H1 (cell line): ENCODE measurements around the gene STAP2. TPM values are rescaled to one million over a fixed set of nuclear protein-coding genes. Genes with fewer than 3 reads are reported as not detected.

ENCODE experiments used
- CTCF ChIA-PET: fragments of 300-600 bp; sonication (Branson Sonifier 250); formaldehyde crosslinking; loops from one replicate; lab custom pipeline; 2021; ENCODE audit not compliant: partially characterized antibody; lab: Charles Lee
- POLR2A ChIA-PET: fragments of 300-600 bp; sonication (Branson Sonifier 250); formaldehyde crosslinking; loops from one replicate; lab custom pipeline; 2021; ENCODE audit warnings: inconsistent platforms; ENCODE audit not compliant: partially characterized antibody; lab: Charles Lee
- DNase-seq, 2 experiments: peaks; one replicate each; pipeline versions ENCODE4 v3.0.0 to v3.0.0-alpha.2; 2010 to 2022; ENCODE audit warnings: low spot score in 2 of 2, low read depth in 1 of 2, mixed read lengths in 1 of 2
- FAIRE-seq: peaks from 2 replicates; lab custom pipeline; 2011; peaks lifted over from hg19 to GRCh38; lab: Jason Lieb, UNC
- H2AFZ ChIP-seq: 2 replicates; pipeline ENCODE4 v1.8.1; 2012; ENCODE audit warnings: low read length, inconsistent platforms
- H2AK5ac ChIP-seq: 2 replicates; pipeline ENCODE4 v1.6.1; 2013; ENCODE audit warnings: low read depth, low read length
- H2BK120ac ChIP-seq: replicated peaks from 2 replicates; pipeline ENCODE3; 2013; ENCODE audit warnings: low read depth, low read length, inconsistent platforms
- H2BK12ac ChIP-seq: 2 replicates; pipeline ENCODE4 v1.6.1; 2013; ENCODE audit warnings: low read depth, low read length
- H2BK15ac ChIP-seq: 2 replicates; pipeline ENCODE4 v1.6.1; 2013; ENCODE audit warnings: low read length
- H2BK20ac ChIP-seq: 2 replicates; pipeline ENCODE4 v1.6.1; 2013; ENCODE audit warnings: low read length
- H2BK5ac ChIP-seq: 2 replicates; pipeline ENCODE4 v1.6.1; 2013; ENCODE audit warnings: low read depth, low read length
- H3K14ac ChIP-seq: 2 replicates; pipeline ENCODE4 v1.6.1; 2013; ENCODE audit warnings: inconsistent platforms; ENCODE audit not compliant: insufficient read length
- H3K18ac ChIP-seq: 2 replicates; pipeline ENCODE4 v1.6.1; 2013; ENCODE audit warnings: low read length; ENCODE audit errors: extremely low read depth
- H3K23ac ChIP-seq: 2 replicates; pipeline ENCODE4 v1.6.1; 2013; ENCODE audit warnings: inconsistent platforms; ENCODE audit not compliant: insufficient read length
- H3K23me2 ChIP-seq: 2 replicates; pipeline ENCODE4 v1.6.1; 2013; ENCODE audit warnings: low read depth, low read length
- H3K27ac ChIP-seq: 2 replicates; pipeline ENCODE4 v1.6.1; 2011; ENCODE audit warnings: low read depth, low read length, inconsistent platforms
- H3K27me3 ChIP-seq, 4 experiments: replicated peaks in 1 of 4; 1 replicate in 1 of 4; 2 replicates in 3 of 4; pipeline versions ENCODE4 v1.6.1 to v1.8.1; 2011 to 2013; ENCODE audit warnings: low read length in 3 of 4, mild to moderate bottlenecking in 3 of 4, inconsistent platforms in 2 of 4, mixed read lengths in 2 of 4, moderate library complexity in 1 of 4; ENCODE audit not compliant: control insufficient read depth in 3 of 4, insufficient read depth in 3 of 4; ENCODE audit errors: extremely low read depth in 1 of 4
- H3K36me3 ChIP-seq, 4 experiments: 2 replicates each; pipeline versions ENCODE4 v1.6.1 to v1.8.1; 2011 to 2013; ENCODE audit warnings: mild to moderate bottlenecking in 4 of 4, low read length in 3 of 4, moderate library complexity in 2 of 4, control low read depth in 1 of 4, inconsistent platforms in 1 of 4; ENCODE audit not compliant: insufficient read depth in 4 of 4, control insufficient read depth in 2 of 4
- H3K4ac ChIP-seq: replicated peaks from 2 replicates; pipeline ENCODE3; 2013; ENCODE audit warnings: low read length, low read depth, mixed read lengths, inconsistent platforms; ENCODE audit not compliant: insufficient read length
- H3K4me1 ChIP-seq, 4 experiments: replicated peaks in 1 of 4; 1 replicate in 1 of 4; 2 replicates in 3 of 4; pipeline versions ENCODE4 v1.6.1 to v1.8.1; 2011 to 2013; ENCODE audit warnings: low read length in 3 of 4, inconsistent platforms in 2 of 4, mixed read lengths in 1 of 4; ENCODE audit not compliant: insufficient read depth in 4 of 4, control insufficient read depth in 3 of 4
- H3K4me2 ChIP-seq, 2 experiments: 2 replicates each; pipeline versions ENCODE4 v1.6.1 to v1.8.1; 2011 to 2013; ENCODE audit warnings: low read depth in 2 of 2, low read length in 2 of 2, control low read depth in 1 of 2, inconsistent platforms in 1 of 2, mild to moderate bottlenecking in 1 of 2; ENCODE audit not compliant: insufficient read depth in 1 of 2
- H3K4me3 ChIP-seq, 4 experiments: fragments of 200-600, 300-600 bp in 1 of 4; sonication (generic), shearing (Covaris generic), sonication (Bioruptor Twin) in 1 of 4; 2 replicates each; pipeline versions ENCODE4 v1.5.1 to v1.8.1; 2011 to 2016; ENCODE audit warnings: low read length in 4 of 4, low read depth in 3 of 4, control low read depth in 2 of 4, inconsistent platforms in 2 of 4, mild to moderate bottlenecking in 2 of 4, mixed read lengths in 1 of 4, moderate library complexity in 1 of 4; ENCODE audit not compliant: insufficient read depth in 2 of 4; ENCODE audit errors: extremely low read depth in 1 of 4
- H3K56ac ChIP-seq: replicated peaks from 2 replicates; pipeline ENCODE3; 2013; ENCODE audit warnings: low read depth, mild to moderate bottlenecking, mixed read lengths, low read length, inconsistent platforms; ENCODE audit not compliant: insufficient read length
- H3K79me1 ChIP-seq: 2 replicates; pipeline ENCODE4 v1.6.1; 2013; ENCODE audit warnings: low read depth, low read length, control low read depth
- H3K79me2 ChIP-seq, 2 experiments: 2 replicates each; pipeline versions ENCODE4 v1.6.1 to v1.8.1; 2012 to 2013; ENCODE audit warnings: low read length in 2 of 2, mild to moderate bottlenecking in 2 of 2, inconsistent platforms in 1 of 2; ENCODE audit not compliant: insufficient read depth in 2 of 2, control insufficient read depth in 1 of 2
- H3K9ac ChIP-seq, 4 experiments: replicated peaks in 1 of 4; 1 replicate in 1 of 4; 2 replicates in 3 of 4; pipeline versions ENCODE4 v1.6.1 to v1.8.1; 2011 to 2013; ENCODE audit warnings: low read depth in 3 of 4, low read length in 3 of 4, control low read depth in 2 of 4, mild to moderate bottlenecking in 2 of 4, moderate library complexity in 2 of 4, inconsistent platforms in 1 of 4; ENCODE audit errors: extremely low read depth in 1 of 4
- H3K9me3 ChIP-seq, 2 experiments: 2 replicates each; pipeline versions ENCODE4 v1.6.1 to v1.8.1; 2012 to 2013; ENCODE audit warnings: mild to moderate bottlenecking in 2 of 2, moderate library complexity in 2 of 2, control low read depth in 1 of 2, inconsistent platforms in 1 of 2, low read depth in 1 of 2, low read length in 1 of 2, mixed read lengths in 1 of 2; ENCODE audit not compliant: insufficient read depth in 2 of 2
- H4K20me1 ChIP-seq, 2 experiments: replicated peaks in 1 of 2; 2 replicates each; pipeline versions ENCODE3 to v1.8.1; 2011 to 2013; ENCODE audit warnings: inconsistent platforms in 2 of 2, low read length in 2 of 2, mild to moderate bottlenecking in 1 of 2; ENCODE audit not compliant: insufficient read depth in 2 of 2, control insufficient read depth in 1 of 2
- H4K5ac ChIP-seq: 2 replicates; pipeline ENCODE4 v1.6.1; 2013; ENCODE audit warnings: low read length, low read depth, mixed read lengths, inconsistent platforms; ENCODE audit not compliant: insufficient read length
- H4K8ac ChIP-seq: 2 replicates; pipeline ENCODE4 v1.8.0; 2013; ENCODE audit warnings: mild to moderate bottlenecking, moderate library complexity, low read length, inconsistent platforms; ENCODE audit not compliant: insufficient read depth; ENCODE audit errors: extremely low read depth
- H4K91ac ChIP-seq: replicated peaks from 2 replicates; pipeline ENCODE3; 2013; ENCODE audit warnings: low read length, mixed read lengths, inconsistent platforms; ENCODE audit not compliant: insufficient read length
- BACH1 ChIP-seq: IDR thresholded peaks from 2 replicates; pipeline ENCODE4 v1.6.1; 2012; ENCODE audit warnings: low read length, improper control_type of control experiment
- BCL11A ChIP-seq, 2 experiments: IDR thresholded peaks; one replicate each; pipeline ENCODE4 v1.6.1; 2011; ENCODE audit warnings: low read depth in 2 of 2, low read length in 2 of 2, mild to moderate bottlenecking in 2 of 2
- CHD2 ChIP-seq: IDR thresholded peaks from 2 replicates; pipeline ENCODE4 v1.6.1; 2012; ENCODE audit warnings: low read length, improper control_type of control experiment
- HDAC6 ChIP-seq: IDR thresholded peaks from one replicate; pipeline ENCODE4 v1.7.1; 2012; ENCODE audit warnings: low read depth, mild to moderate bottlenecking, inconsistent platforms, low read length, moderate library complexity
- POLR2A ChIP-seq, 2 experiments: IDR thresholded peaks; 1 replicate in 1 of 2; 2 replicates in 1 of 2; pipeline ENCODE4 v1.6.1; 2011; ENCODE audit warnings: low read depth in 2 of 2, low read length in 2 of 2, mild to moderate bottlenecking in 2 of 2; ENCODE audit errors: control extremely low read depth in 1 of 2
- POLR2AphosphoS5 ChIP-seq: IDR thresholded peaks from 2 replicates; pipeline ENCODE4 v1.6.1; 2011; ENCODE audit warnings: low read depth, low read length
- RXRA ChIP-seq: IDR thresholded peaks from 2 replicates; pipeline ENCODE4 v1.6.1; 2011; ENCODE audit warnings: low read depth, mild to moderate bottlenecking, low read length, moderate library complexity; ENCODE audit not compliant: insufficient read depth
- SIX5 ChIP-seq: IDR thresholded peaks from 2 replicates; pipeline ENCODE4 v1.6.1; 2011; ENCODE audit warnings: mild to moderate bottlenecking, low read depth, low read length
- SP2 ChIP-seq: IDR thresholded peaks from 2 replicates; pipeline ENCODE4 v1.6.1; 2012; ENCODE audit warnings: mild to moderate bottlenecking, low read length, inconsistent platforms
- YY1 ChIP-seq: IDR thresholded peaks from 2 replicates; pipeline ENCODE4 v1.6.1; 2011; ENCODE audit warnings: low read depth, mild to moderate bottlenecking, low read length
- WGBS, 2 experiments: shearing (Covaris generic) in 1 of 2; methylation state at CpG; one replicate each; pipeline versions ENCODE4 v1.1.6 to v1.1.7; 2013 to 2015; ENCODE audit warnings: low lambda C conversion rate in 2 of 2, mixed read lengths in 2 of 2, inconsistent platforms in 1 of 2, low coverage in 1 of 2, missing lambda C conversion rate in 1 of 2; ENCODE audit not compliant: insufficient replicate concordance in 2 of 2, insufficient coverage in 1 of 2, insufficient read length in 1 of 2; ENCODE audit errors: extremely low coverage in 1 of 2, missing lambda C conversion rate in 1 of 2; 5-methylcytosine and 5-hydroxymethylcytosine counted together
- polyA plus RNA-seq, 7 experiments: library from polyadenylated mRNA; depleted of rRNA in 3 of 7; stranded (reverse) in 5 of 7; unstranded in 2 of 7; fragments of >200 nt in 5 of 7; fragments of 200-250 nt in 2 of 7; gene quantifications; 1 replicate in 5 of 7; 2 replicates in 1 of 7; 4 replicates in 1 of 7; pipeline versions ENCODE4 v1.2.1 to v1.2.3, GENCODE V29; 2011 to 2013; ENCODE audit warnings: missing spikeins in 2 of 7, mixed read lengths in 2 of 7
- total RNA-seq: library from RNA; stranded (reverse); fragmentation: NEBNext Ultra II Directional; extraction: Animal tissue kit (Norgen Biotek cat#: 25700); gene quantifications from 2 replicates; pipeline ENCODE4 v1.2.1, GENCODE V29; 2021
- TF ChIP-seq, protein P1 (sequence below): IDR thresholded peaks from 2 replicates; pipeline ENCODE4 v1.6.1; 2012; ENCODE audit warnings: low read length, inconsistent platforms

STAP2 gene
- total and polyA plus RNA-seq, 2 of the 8 experiments (the other 6 are each of a cell fraction or from before 2014, with no cell fraction given): 15.3 to 37.3 TPM

DNA sequence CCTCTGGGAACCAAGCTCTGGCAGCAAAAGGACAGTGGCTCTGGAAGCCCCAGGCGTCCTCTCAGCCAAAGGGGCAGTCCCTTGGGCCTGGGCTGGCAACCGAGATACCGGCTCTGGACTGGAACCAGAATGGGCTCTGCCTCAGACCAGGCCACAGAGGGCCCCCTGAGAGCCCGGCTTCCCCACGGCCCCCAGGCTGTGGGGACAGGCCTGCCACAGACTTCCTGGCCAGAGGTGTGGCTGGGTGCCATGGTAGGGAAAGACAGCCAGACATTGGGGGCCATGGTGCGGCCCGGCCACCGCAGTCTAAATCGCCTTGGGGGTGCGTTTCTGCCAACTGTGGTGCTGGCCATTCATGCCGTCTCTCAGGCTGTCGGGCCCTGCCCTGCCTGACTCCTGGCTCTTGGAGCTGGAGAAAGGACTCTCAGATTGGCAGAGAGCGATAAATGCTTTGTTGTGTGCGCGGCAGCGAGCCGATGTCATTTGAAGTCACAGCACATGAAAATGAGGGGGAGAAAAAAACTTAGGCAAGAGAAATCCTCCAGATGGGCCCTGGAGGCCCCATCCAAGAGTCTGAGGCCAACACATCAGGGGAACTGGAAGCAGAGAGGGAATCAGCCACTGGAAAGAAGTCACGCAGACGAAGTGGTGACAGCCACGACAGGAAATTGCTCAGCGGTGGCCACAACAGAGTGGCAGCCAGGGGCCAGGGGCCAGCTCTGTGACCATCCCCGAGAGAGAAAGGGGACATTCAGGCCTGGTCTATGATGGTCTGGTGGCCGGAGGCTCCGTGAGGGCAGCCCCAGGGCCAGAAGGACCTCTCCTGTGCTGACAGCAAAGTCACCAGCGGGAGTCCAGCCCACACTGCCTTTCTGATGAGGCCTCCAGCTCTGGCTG is 35.2 kb upstream of the STAP2 start:
- peaks cover 0 to 24% of the 10 kb centered on the region in 2 experiments; a peak in 1 of 4 replicates for H3K79me2 ChIP-seq
- H3K9ac ChIP-seq: peak overlapping the region in 2 of 4 experiments; percentile 48 to 55; a peak in 3 of 7 replicates
- no peak overlapping the region for H3K23ac ChIP-seq
- H2AFZ ChIP-seq: no peak overlapping the region
- no peak overlapping the region for H3K14ac ChIP-seq
- H3K56ac ChIP-seq: no peak overlapping the region
- peaks cover 19 to 43% of the 10 kb centered on the region in 2 experiments for H4K20me1 ChIP-seq
- DNase-seq (no peak), FAIRE-seq (no peak)
- H3K9me3 ChIP-seq: no peaks in the 10 kb centered on the region
- peaks cover 5 to 46% (median 36%) of the 10 kb centered on the region in 4 experiments for H3K4me1 ChIP-seq
- no peak overlapping the region for H4K5ac ChIP-seq
- no peaks in the 10 kb centered on the region for H3K27me3 ChIP-seq
- no peak overlapping the region for H4K8ac ChIP-seq
- peak overlapping the region; percentile 95 for H2BK5ac ChIP-seq
- no peak overlapping the region for H3K4me2 ChIP-seq
- 94% methylated on average over 22 of the region's 25 CpGs; no CpG with 5 or more reads in 1 of the 2 experiments for WGBS, 2 experiments
- CTCF ChIA-PET: interaction anchor here (1.1 to 6.3 kb wide), 10 partner anchors 8 to 107 kb away, joined by 3 to 72 read pairs (median 12); partner anchors contain the start of gene SH3GL1
- peak overlapping the region; percentile 90 for H2BK12ac ChIP-seq
- H3K36me3 ChIP-seq: no peaks in the 10 kb centered on the region
- peak overlapping the region; percentile 90 for H3K18ac ChIP-seq
- H2BK20ac ChIP-seq: no peak overlapping the region; the same call in 1 of the 2 replicates
- peak overlapping the region; percentile 82; the same call in 1 of the 2 replicates for H3K27ac ChIP-seq
- no peak overlapping the region for H2BK120ac ChIP-seq
- H2AK5ac ChIP-seq: no peak overlapping the region
- H2BK15ac ChIP-seq: no peak overlapping the region
- no peak overlapping the region for H3K4me3 ChIP-seq
- POLR2A ChIA-PET: interaction anchor here (0.6 to 5.8 kb wide), 7 partner anchors 9 to 36 kb away, joined by 3 to 63 read pairs (median 14); partner anchors contain the start of genes CHAF1A, MPND and SH3GL1
- peak overlapping the region; percentile 72 for H3K4ac ChIP-seq
- peaks cover 25% of the 10 kb centered on the region for H3K79me1 ChIP-seq
- H4K91ac ChIP-seq: peak overlapping the region; percentile 97
- H3K23me2 ChIP-seq: no peaks in the 10 kb centered on the region
- TF ChIP-seq CHD2 (no peak), HDAC6 (no peak), RXRA (no peak), SP2 (no peak), SIX5 (no peak), POLR2AphosphoS5 (no peak), YY1 (no peak), BACH1 (no peak), POLR2A (IDR thresholded peaks at IDR 0.05; ENCODE audit: control extremely low read depth in 1 of 2, low read depth in 2 of 2, low read length in 2 of 2) (no peak), BCL11A (IDR thresholded peaks at IDR 0.05; ENCODE audit: low read depth in 2 of 2, low read length in 2 of 2) (no peak)
- TF ChIP-seq, protein P1, sequence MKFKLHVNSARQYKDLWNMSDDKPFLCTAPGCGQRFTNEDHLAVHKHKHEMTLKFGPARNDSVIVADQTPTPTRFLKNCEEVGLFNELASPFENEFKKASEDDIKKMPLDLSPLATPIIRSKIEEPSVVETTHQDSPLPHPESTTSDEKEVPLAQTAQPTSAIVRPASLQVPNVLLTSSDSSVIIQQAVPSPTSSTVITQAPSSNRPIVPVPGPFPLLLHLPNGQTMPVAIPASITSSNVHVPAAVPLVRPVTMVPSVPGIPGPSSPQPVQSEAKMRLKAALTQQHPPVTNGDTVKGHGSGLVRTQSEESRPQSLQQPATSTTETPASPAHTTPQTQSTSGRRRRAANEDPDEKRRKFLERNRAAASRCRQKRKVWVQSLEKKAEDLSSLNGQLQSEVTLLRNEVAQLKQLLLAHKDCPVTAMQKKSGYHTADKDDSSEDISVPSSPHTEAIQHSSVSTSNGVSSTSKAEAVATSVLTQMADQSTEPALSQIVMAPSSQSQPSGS: no peak
